Measurements from ENCODE around the gene EHD1. TPM values are rescaled to one million over a fixed set of nuclear protein-coding genes. Genes with fewer than 3 reads are reported as not detected.
"Not testable (repeated sequence)": the region's sequence is repeated elsewhere in the genome, so short reads cannot be mapped to it uniquely, and the experiment has no call there.

The EHD1 gene
- polyA plus RNA-seq, 2 of the 4 experiments (the other 2 are of a cell fraction) = 25.9 to 37.8 TPM

- peak; percentile 93 to 95 for DNase-seq (ENCODE audit: low read depth in 1 of 2, low spot score in 1 of 2)
- Histone ChIP-seq H3K4me2 (peak overlapping the region; percentile 11), H3K4me3 (no peak overlapping the region), H3K27ac (peak overlapping the region; percentile 57 to 92), H3K9me3 (no peaks in the 10 kb centered on the region), H3K4me1 (peaks cover 74% of the 10 kb centered on the region)
- 29% methylated on average over 12 of the region's 13 CpGs for WGBS (ENCODE audit: missing lambda C conversion rate)
- no peak for FAIRE-seq
- POLR2A ChIA-PET = interaction anchor here (0.6 to 1.7 kb wide), 4 partner anchors 33 to 160 kb away, joined by 3 to 4 read pairs (median 4); no protein-coding TSS in a partner anchor
- CTCF ChIA-PET = interaction anchor here (0.6 to 39.4 kb wide), 40 partner anchors 8 to 271 kb away, joined by 3 to 1607 read pairs (median 4); partner anchors contain the start of genes ARL2, BATF2, EHD1 and MEN1
- peak; percentile 69 to 86 for ATAC-seq
- TF ChIP-seq RAD21 (conservative IDR thresholded peaks at IDR 0.05 in 1 of 2, IDR thresholded peaks at IDR 0.05 in 1 of 2) = peak; percentile 99
- peak; percentile 93 for TF ChIP-seq ZFP36 (IDR thresholded peaks at IDR 0.05; ENCODE audit: borderline replicate concordance, partially characterized antibody)
- peak; percentile 39; the same call in 1 of the 2 replicates for TF ChIP-seq MAZ (IDR thresholded peaks at IDR 0.05; ENCODE audit: borderline replicate concordance, low read depth, low read length)
- peak; percentile 64 for TF ChIP-seq MAX (IDR thresholded peaks at IDR 0.05)
- no peak for TF ChIP-seq GATA3 (IDR thresholded peaks at IDR 0.05; ENCODE audit: borderline replicate concordance)
- peak; percentile 93 for TF ChIP-seq SMC3 (IDR thresholded peaks at IDR 0.05)
- TF ChIP-seq JUN (IDR thresholded peaks at IDR 0.05) = 0 out of 5 replicates have a peak, but pooled peaks of 1 of the 2 experiments have one; percentile 31
- TF ChIP-seq, protein P1, sequence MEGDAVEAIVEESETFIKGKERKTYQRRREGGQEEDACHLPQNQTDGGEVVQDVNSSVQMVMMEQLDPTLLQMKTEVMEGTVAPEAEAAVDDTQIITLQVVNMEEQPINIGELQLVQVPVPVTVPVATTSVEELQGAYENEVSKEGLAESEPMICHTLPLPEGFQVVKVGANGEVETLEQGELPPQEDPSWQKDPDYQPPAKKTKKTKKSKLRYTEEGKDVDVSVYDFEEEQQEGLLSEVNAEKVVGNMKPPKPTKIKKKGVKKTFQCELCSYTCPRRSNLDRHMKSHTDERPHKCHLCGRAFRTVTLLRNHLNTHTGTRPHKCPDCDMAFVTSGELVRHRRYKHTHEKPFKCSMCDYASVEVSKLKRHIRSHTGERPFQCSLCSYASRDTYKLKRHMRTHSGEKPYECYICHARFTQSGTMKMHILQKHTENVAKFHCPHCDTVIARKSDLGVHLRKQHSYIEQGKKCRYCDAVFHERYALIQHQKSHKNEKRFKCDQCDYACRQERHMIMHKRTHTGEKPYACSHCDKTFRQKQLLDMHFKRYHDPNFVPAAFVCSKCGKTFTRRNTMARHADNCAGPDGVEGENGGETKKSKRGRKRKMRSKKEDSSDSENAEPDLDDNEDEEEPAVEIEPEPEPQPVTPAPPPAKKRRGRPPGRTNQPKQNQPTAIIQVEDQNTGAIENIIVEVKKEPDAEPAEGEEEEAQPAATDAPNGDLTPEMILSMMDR (IDR thresholded peaks at IDR 0.05) = peak; percentile 98
- TF ChIP-seq JUNB (IDR thresholded peaks at IDR 0.05) = no peak
These were observed 31.3 kb downstream of the EHD1 start for GRCh38 chr11:64846998-64847666.

GRCh38 chr11:64845776-64846129 lies 32.7 kb downstream of the EHD1 start:
- CTCF ChIA-PET = interaction anchor here (1.2 to 39.4 kb wide), 14 partner anchors 11 to 181 kb away, joined by 3 to 1607 read pairs (median 12); partner anchors contain the start of genes ARL2, EHD1, MEN1 and SNX15
- H3K27ac ChIP-seq; DNase-seq (ENCODE audit: low read depth in 1 of 2, low spot score in 1 of 2); H3K4me2 ChIP-seq; ATAC-seq; FAIRE-seq; H3K4me3 ChIP-seq; POLR2A ChIA-PET; H3K9me3 ChIP-seq: not testable (repeated sequence)
- peaks cover 64% of the 10 kb centered on the region for H3K4me1 ChIP-seq
- WGBS (ENCODE audit: missing lambda C conversion rate) = 93% methylated on average over 8 of the region's 8 CpGs

DNA sequence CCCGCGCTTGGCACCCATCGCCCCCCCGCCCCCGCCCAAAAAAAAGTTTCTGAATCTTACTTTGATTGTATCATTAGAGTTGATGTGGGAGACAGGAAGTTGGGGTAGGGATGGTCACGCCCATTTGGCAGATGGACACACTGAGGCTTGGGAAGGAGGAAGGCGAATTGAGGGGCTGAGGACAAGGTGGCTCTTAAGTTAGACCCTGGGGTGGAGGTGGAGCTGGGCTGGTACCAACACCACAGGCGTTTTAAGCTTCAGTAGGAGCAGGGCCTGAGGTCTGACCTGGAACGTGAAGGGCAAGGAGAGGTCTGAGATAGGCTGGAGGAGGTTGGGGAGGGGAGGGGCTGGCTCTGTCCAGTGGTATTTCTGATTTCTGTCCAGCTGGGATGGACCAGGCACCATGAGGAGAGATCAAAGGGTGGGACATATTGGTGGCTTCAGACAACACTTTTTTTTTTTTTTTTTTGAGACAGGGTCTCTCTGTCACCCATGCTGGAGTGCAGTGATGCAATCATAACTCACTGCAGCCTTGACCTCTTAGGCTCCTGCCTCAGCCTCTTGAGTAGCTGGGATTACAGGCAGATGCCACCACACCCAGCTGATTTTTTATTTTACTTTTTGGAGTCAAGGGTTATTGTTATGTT lies 33.2 kb downstream of the EHD1 start:
- CTCF ChIA-PET = interaction anchor here (1.1 to 39.4 kb wide), 14 partner anchors 11 to 181 kb away, joined by 3 to 1607 read pairs (median 12); partner anchors contain the start of genes ARL2, EHD1, MEN1 and SNX15
- H3K4me1 ChIP-seq = peaks cover 59% of the 10 kb centered on the region
- no peak for DNase-seq (ENCODE audit: low read depth in 1 of 2, low spot score in 1 of 2)
- peak overlapping the region; percentile 91 for H3K4me2 ChIP-seq
- H3K9me3 ChIP-seq = no peaks in the 10 kb centered on the region
- 59% methylated on average over 9 of the region's 9 CpGs for WGBS (ENCODE audit: missing lambda C conversion rate)
- no peak for FAIRE-seq
- peak overlapping the region; percentile 78 to 82 for H3K27ac ChIP-seq
- TF ChIP-seq RCOR1 (IDR thresholded peaks at IDR 0.05; ENCODE audit: low read depth, low read length) (no peak), BHLHE40 (IDR thresholded peaks at IDR 0.05; ENCODE audit: low read depth, low read length) (no peak), KDM5A (IDR thresholded peaks at IDR 0.05) (no peak), SMC3 (IDR thresholded peaks at IDR 0.05) (no peak), RFX5 (IDR thresholded peaks at IDR 0.05) (no peak), NR3C1 (IDR thresholded peaks at IDR 0.05) (no peak), KDM1A (IDR thresholded peaks at IDR 0.05; ENCODE audit: low read depth) (no peak), SREBF2 (IDR thresholded peaks at IDR 0.05) (no peak), CBX8 (IDR thresholded peaks at IDR 0.05) (no peak), NPAS2 (CRISPR knock-in tag; IDR thresholded peaks at IDR 0.05; ENCODE audit: borderline replicate concordance) (no peak), GATA3 (IDR thresholded peaks at IDR 0.05; ENCODE audit: borderline replicate concordance) (no peak), EHMT2 (IDR thresholded peaks at IDR 0.05; ENCODE audit: low read depth) (no peak), ZFP36 (IDR thresholded peaks at IDR 0.05; ENCODE audit: borderline replicate concordance, partially characterized antibody) (no peak), RNF2 (IDR thresholded peaks at IDR 0.05; ENCODE audit: borderline replicate concordance, low read depth) (no peak), FOXS1 (CRISPR knock-in tag; IDR thresholded peaks at IDR 0.05) (no peak), TP53 (CRISPR knock-in tag; IDR thresholded peaks at IDR 0.05) (no peak), JUNB (IDR thresholded peaks at IDR 0.05) (no peak), TFCP2L1 (CRISPR knock-in tag; IDR thresholded peaks at IDR 0.05) (no peak), HOXB13 (CRISPR knock-in tag; IDR thresholded peaks at IDR 0.05; ENCODE audit: low read depth) (no peak)
- TF ChIP-seq, protein P1 (IDR thresholded peaks at IDR 0.05) = no peak
- H3K4me3 ChIP-seq = peak overlapping the region; percentile 51; the same call in 2 of the 3 replicates
- POLR2A ChIA-PET = interaction anchor here (1.5 kb wide), 1 partner anchor 33 kb away, joined by 5 read pairs; the partner anchor contains the start of gene EHD1
- ATAC-seq = no peak

Measured in A549 (cell line).